ENCODE data around the gene AMBRA1.

AMBRA1 gene

GRCh38 chr11:46463701-46464421 is 130.0 kb downstream of the AMBRA1 start:
- TF ChIP-seq CTCF (IDR thresholded peaks at IDR 0.05; ENCODE audit: extremely low read depth, missing control alignments) = no peak
- no peak for DNase-seq (ENCODE audit: low spot score)

- TF ChIP-seq CTCF (IDR thresholded peaks at IDR 0.05; ENCODE audit: extremely low read depth, missing control alignments) = no peak
- DNase-seq (ENCODE audit: low spot score) = no peak
Measured at GRCh38 chr11:46461461-46461927, 132.3 kb downstream of the AMBRA1 start.

- TF ChIP-seq CTCF (IDR thresholded peaks at IDR 0.05; ENCODE audit: extremely low read depth, missing control alignments) = no peak
- no peak for DNase-seq (ENCODE audit: low spot score)
Measured at GRCh38 chr11:46458491-46458890, 135.3 kb downstream of the AMBRA1 start.

GRCh38 chr11:46457659-46458424 is 136.0 kb downstream of the AMBRA1 start:
- TF ChIP-seq CTCF (IDR thresholded peaks at IDR 0.05; ENCODE audit: extremely low read depth, missing control alignments) = no peak
- DNase-seq (ENCODE audit: low spot score) = no peak

GRCh38 chr11:46457021-46457420 is 136.8 kb downstream of the AMBRA1 start:
- DNase-seq (ENCODE audit: low spot score) = no peak
- TF ChIP-seq CTCF (IDR thresholded peaks at IDR 0.05; ENCODE audit: extremely low read depth, missing control alignments) = no peak

GRCh38 chr11:46456269-46457001 is 137.4 kb downstream of the AMBRA1 start:
- DNase-seq (ENCODE audit: low spot score) = no peak
- TF ChIP-seq CTCF (IDR thresholded peaks at IDR 0.05; ENCODE audit: extremely low read depth, missing control alignments) = no peak

GRCh38 chr11:46455834-46456233 is 138.0 kb downstream of the AMBRA1 start:
- no peak for DNase-seq (ENCODE audit: low spot score)
- no peak for TF ChIP-seq CTCF (IDR thresholded peaks at IDR 0.05; ENCODE audit: extremely low read depth, missing control alignments)
